ENCODE results near the gene ZNF382. TPM values are rescaled to one million over a fixed set of nuclear protein-coding genes. Genes with fewer than 3 reads are reported as not detected.
"Not testable (repeated sequence)": the region's sequence is repeated elsewhere in the genome, so short reads cannot be mapped to it uniquely, and the experiment has no call there.

The ZNF382 gene
- total RNA-seq: 6.5 and 9.1 TPM in 2 replicates

DNA sequence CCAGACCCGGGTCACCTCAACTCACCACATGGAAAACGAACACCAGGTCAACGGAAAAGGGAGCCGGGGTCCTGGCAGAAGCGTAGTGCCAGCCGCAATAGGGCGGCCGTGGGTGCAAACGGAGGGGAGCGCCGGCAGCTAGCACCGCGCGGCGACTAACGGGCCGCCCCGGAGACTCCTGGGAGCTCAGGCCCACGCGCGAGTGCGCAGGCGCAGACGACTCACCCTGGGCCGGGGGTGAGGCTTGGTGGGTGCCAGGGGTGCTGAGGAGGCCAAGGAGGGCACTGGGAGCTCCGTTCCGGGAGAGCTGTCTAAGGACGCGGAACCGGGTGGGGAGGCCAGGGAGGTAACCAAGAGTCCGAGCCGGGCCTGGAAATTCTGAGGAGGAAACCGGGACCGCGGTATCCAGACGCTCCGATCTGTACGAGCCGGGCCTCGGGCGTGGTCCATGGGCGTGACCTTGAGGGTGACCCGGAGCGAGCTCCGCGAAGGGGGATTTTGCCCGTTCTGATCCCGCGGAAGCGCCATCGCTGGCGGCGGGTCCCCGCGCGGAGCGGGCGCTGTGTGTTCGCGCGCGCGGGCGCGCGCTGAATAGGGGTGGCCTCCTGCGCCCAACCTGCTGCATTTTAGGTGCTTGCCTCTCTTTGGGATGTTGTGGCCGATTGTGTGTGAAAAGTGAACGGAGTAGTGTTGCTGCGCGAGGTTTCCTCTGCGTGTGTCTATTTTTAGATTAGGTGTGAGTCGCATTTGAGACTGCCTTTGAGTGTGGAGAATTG, at the start of gene ZNF382:
ZNF382 (plus strand) TSS at position 213 of the 776 bp plus-strand sequence. CDS start 4,602 bp downstream, outside the sequence.
- DNase-seq (ENCODE audit: low read depth, low spot score): peak; percentile 20

DNA sequence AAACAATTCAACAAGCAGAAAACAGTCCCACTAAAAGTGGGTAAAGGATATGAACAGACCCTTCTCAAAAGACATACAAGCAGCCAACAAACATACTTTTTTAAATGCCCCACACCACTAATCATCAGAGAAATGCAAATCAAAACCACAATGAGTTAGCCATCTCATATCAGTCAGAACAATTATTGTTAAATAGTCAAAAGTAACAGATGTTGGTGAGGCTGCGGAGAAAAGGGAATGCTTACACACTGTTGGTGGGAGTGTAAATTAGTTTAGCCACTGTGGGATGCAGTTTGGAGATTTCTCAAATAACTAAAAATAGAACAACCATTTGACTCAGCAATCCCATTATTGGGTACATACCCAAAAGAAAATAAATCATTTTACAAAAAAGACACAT, 40.7 kb upstream of the ZNF382 start:
- DNase-seq (ENCODE audit: low read depth, low spot score): no peak

DNA sequence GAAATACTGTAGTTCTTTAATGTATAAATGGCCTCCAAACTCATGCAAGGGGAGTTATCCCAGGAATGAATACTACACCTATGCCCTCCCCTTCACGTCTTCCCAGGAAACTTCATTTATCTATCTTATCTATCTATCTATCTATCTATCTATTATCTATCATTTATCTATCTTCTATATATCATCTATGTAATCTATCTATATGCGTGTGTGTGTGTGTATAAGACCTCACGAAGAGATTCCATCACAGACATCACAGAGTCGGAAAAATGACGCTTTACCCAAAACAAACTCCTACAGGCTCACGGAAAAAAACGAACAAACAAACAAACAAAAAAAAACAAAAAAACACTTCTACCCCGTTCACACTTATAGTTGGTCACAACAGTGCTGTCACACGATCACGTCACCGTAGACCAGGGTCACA, 32.5 kb upstream of the ZNF382 start:
- DNase-seq (ENCODE audit: low read depth, low spot score): no peak

DNA sequence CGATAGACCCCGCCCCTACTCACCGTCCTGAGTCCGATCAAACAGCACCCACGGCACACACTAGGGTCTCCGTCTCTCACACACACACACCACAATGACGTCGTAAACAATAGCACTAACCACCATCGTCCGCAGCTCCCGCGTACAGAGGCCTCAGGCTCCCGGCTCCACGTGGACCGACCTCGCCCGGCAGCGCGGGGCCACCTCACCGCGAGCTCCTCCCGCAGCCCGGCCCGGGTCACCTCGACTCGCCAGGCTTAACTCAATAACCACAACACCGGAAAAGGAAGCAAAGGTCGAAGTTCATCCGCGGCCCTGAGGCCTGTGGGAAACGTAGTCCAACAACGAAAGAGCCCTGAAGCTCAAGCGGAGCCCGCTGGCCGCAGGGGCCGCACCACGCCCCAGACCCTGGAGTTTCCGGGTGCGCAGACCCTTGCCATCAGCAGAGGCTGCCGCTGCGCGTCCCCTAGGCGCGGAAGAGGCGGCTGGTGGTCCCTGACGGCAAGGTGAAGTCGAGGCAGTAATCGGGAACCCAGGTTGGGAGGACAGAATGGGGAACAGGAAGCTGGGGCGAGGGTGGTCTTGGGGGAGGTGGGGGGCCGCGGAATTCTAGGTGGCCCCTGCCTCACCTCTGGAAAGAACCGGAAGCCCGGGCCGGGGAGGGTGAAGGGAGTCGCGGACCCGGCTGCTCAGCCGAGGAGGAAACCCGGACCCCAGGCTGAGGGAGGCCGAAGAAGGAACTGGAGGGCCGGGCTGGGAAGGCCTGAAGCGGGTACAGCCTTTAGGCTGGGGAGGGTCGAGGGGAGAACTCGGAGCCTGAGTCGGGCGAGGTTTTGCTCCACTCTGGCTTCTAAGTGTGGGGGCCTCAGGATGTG, 31.9 kb upstream of the ZNF382 start, which contains the start of gene ZNF529:
ZNF529 (minus strand) TSS at position 273 of the 875 bp plus-strand sequence. CDS start 946 bp downstream, outside the sequence.
- peak; percentile 64 for DNase-seq (ENCODE audit: low read depth, low spot score)

DNA sequence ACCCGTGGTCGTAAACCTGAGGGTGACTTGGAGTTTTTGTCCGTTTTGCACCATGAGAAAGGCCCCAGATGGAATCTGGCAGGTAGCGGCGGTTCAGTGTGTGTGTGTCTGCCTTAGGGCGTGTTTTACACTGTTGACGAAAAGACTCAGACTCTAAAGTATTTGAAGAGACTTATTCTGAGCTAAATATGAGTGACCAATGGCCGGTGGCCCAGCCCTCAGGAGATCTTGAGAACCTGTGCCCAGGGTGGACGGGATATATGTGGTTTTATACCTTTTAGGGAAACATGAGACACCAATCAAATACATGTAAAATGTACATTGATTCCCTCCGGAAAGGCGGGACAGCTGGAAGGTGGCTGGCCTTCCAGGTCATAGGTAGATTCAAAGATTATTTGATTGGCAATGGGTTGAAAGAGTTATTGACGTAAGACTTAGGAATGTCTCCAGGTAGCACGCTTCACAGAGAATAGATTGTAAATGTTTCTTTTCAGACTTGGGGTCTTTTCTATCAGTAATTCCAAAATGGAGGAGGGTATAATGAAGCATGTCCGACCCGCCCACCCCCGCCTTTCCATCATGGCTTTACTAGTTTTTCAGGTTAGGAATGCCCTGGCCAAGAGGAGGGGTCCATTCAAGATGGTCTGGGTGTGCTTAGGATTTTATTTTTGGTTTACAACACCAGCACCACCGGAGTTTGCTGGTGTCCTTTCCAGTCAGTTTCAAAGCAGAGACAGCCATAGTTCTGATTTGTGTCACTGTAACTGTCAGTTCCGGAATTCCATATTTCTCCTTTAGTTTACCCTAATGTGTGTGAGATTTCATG, 31.0 kb upstream of the ZNF382 start:
- no peak for DNase-seq (ENCODE audit: low read depth, low spot score)

DNA sequence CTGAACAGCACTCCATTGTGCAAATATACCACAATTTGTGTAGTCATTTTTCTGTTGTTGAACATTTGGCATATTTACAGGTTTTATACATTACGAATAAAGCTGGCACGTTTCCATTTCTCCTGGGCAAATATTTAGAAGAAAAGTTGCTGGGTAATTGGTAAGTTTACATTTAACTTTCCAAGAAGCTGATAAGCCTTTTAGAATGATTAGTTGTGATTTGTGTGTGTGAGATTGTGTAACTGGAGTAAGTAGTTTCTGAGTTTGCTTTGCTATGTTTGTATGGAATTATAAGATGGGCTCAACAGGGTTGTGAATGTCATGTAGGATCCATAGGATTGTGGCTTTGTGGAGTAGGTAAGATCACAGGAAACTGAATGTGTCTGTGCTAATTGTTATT, 30.4 kb upstream of the ZNF382 start:
- no peak for DNase-seq (ENCODE audit: low read depth, low spot score)

DNA sequence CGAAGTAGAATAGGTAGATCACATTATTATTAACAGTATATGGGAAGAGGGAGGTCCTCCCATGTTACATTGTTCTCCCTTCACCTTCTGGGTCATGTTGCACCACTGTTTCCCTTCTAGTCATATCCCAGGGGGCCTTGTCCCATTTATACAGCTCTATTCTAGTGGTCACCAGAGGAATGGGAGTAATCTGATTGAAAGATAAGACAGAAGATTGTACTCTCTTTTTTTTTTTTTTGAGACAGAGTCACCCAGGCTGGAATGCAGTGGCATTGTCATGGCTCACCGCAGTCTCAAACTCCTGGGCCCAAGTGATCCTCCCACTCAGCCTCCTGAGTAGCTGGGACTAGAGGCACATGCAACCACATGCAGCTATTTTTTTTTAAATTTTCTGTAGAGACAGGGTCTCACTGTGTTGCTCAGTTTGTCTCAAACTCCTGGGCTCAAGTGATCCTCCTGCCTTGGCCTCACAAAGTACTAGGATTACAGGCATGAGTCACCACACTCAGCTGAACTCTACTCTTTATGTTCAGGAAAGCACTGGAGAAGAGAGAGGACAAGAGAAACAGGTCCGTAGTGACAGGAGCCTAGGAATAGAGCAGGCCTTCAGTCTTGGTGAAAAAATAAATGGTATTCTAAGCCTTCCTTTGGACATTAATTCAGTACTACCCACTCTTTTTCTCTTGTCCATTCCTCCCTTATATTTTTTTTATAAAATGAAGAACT, 27.7 kb upstream of the ZNF382 start:
- no peak for DNase-seq (ENCODE audit: low read depth, low spot score)

DNA sequence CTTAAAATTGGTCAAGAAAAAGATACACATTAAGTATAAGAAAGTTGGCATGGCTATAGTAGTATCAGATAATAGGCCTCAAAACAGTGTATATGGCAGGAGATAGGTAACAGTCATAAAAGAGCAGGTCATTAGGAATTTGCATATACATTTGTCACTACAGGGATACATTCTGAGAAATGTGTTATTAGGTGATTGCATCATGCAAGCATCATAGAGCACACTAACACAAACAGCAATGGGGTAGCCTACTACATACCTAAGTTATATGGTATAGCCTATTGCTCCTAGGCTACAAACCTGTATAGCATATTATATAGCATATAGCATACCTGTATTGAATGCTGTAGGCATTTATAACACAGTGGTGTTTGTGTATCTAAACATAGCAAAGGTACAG, 25.9 kb upstream of the ZNF382 start:
- DNase-seq (ENCODE audit: low read depth, low spot score): no peak

DNA sequence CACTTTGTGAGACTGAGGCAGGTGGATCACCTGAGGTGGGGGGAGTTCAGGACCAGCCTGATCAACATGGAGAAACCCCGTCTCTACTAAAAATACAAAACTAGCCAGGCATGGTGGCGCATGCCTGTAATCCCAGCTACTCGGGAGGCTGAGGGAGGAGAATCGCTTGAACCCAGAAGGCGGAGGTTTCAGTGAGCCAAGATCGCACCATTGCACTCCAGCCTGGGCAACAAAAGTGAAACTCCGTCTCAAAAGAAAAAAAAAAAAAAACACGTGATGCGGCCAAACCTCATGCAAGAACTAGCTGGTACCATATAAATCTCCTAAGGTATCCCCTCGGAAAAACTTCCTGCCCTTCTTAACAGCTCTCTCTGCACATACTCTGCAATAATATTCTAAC, 2.4 kb upstream of the ZNF382 start:
- not testable (repeated sequence) for DNase-seq (ENCODE audit: low read depth, low spot score)

DNA sequence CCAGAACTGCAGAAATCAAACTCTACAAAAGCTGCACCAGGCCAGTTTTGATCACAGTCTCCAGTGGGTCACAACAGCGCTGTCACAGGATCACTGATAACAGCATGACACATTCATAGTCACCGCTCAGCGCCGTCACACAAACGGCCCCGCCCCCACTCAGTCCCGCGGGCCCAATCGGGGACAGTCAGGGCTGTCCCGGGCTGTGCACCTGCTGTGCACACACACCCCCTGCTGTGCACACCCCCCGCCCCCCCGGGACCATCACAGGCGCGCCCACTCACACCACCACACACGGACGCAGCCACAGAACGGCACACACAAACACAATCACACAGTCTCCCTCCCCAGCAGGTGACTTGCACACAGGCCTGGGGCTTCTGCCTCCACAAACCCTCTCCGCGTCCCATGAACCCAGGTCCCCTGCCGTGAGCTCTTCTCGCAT, 435 bp upstream of the ZNF382 start:
- no peak for DNase-seq (ENCODE audit: low read depth, low spot score)

DNA sequence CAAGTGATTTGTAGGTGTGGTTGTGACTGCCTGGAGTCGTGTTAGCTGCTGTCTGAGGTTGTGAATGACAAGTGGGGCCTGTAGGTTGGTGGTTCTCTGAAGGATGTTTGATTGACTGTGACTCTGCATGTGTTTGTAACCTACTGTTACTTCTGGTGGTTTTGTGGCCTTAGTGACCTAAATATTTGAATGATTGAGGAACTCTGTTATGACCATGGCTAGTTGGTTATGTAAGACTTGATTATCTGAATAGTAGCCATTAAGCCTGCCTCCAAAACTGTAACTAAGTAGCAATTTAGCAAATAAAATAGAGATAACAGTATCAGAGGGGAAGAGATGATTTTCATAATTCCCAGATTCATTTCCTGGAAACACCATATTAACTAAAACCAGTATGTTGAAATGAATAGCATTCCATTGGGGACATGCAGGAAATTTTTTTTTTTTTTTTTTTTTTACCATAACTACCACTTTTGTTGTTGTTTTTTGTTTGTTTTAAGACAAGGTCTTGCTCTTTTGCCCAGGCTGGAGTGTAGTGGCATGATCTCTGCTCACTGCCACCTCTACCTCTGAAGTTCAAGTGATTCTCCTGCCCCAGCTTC, 865 bp downstream of the ZNF382 start:
- no peak for DNase-seq (ENCODE audit: low read depth, low spot score)

DNA sequence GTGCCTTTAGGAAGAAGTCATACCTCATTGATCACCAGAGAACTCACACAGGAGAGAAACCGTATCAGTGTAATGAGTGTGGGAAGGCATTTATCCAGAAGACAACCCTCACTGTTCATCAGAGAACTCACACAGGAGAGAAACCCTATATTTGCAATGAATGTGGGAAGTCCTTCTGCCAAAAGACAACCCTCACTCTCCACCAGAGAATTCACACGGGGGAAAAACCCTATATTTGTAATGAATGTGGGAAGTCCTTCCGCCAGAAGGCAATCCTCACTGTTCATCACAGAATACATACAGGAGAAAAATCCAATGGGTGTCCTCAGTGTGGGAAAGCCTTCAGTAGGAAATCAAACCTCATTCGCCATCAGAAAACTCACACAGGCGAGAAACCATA, 21.9 kb downstream of the ZNF382 start:
- no peak for DNase-seq (ENCODE audit: low read depth, low spot score)

DNA sequence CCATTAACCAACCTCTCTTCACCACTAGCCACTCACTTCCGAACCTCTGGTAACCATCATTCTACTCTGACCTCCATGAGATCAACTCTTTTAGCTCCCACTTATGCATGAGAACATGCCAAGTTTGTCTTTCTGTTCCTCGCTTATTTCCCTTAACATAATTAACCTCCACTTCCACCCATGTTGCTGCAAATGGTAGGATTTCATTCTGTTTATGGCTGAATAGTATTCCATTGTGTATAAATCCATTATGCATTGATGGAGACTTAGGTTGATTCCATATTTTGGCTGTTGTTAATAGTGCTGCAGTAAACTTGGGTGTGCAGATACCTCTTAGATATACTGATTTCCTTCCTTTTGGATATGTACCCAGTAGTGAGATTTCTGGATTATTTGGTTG, 30.2 kb downstream of the ZNF382 start:
- no peak for DNase-seq (ENCODE audit: low read depth, low spot score)

DNA sequence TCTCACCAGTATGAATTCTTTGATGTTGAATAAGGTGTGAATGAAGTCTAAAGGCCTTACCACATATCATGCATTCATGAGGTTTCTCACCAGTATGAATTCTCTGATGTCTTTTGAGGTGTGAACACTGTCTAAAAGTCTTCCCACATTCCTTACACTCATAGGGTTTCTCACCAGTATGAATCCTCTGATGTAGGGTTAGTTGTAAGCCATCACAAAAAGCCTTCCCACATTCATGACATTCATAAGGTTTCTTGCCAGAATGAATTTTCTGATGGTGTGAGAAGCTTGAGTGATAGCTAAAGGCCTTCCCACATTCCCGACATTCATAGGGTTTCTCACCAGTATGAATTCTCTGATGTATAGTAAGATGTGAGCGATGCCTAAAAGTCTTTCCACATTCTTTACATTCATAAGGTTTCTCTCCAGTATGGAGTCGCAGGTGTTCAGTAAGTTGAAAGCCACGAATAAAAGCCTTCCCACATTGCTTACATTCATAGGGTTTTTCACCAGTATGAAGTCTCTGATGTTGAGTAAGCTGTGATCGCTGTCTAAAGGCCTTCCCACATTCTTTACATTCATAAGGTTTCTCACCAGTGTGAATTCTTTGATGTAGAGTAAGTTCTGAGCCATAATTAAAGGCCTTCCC, 33.9 kb downstream of the ZNF382 start:
- DNase-seq (ENCODE audit: low read depth, low spot score): no peak

DNA sequence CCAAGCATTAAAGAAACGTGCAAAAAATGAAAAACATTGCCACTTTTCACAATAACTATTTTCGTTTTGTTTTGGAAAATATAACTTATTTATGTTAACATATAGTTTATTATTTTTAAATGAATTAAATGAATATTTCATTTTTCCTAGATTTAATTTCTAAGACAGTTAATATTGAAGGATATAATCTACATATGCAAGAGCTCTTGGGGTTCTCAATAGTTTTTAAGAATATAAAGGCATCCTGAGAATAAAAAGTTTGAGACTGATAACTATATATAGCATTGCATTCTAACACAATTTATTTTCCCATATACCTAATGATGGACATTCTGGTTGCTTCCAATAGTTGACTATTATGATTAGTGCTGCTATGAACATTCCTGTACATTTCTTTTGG, 41.6 kb downstream of the ZNF382 start:
- DNase-seq (ENCODE audit: low read depth, low spot score): no peak

DNA sequence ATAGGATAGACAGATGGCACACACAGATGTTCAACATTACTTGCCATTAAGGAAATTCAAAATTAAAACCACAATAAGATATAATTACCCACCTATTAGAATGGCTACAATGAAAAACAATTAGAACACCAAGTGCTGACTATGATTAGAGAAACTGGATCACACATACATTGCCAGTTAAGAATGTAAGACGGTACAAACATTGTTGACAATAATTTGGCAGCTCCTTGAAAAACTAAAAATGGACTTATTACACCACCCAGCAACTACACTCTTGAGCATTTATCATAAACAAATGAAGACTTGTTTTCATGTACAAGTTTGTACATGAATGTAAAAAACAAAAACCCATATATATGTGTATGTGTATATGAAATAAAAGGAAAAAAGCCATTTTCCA, 47.8 kb downstream of the ZNF382 start:
- no peak for DNase-seq (ENCODE audit: low read depth, low spot score)

DNA sequence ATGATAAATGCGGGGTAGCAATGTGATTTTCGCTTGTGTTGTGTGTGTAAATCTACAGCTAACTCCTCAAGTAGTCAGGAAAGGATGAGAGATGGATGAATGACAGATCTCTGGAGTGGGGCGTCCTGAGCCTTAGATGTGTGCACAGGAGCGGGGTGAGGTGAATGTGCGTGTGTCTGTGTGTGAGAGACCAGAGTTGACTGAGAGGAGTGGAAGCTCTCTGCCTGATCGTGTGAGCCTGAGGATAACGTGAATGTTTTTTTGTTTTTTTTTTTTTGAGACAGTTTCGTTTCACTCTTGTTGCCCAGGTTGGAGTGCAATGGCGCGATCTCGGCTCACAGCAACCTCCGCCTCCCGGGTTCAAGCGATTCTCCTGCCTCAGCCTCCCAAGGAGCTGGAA, 60.7 kb downstream of the ZNF382 start:
- no peak for DNase-seq (ENCODE audit: low read depth, low spot score)

DNA sequence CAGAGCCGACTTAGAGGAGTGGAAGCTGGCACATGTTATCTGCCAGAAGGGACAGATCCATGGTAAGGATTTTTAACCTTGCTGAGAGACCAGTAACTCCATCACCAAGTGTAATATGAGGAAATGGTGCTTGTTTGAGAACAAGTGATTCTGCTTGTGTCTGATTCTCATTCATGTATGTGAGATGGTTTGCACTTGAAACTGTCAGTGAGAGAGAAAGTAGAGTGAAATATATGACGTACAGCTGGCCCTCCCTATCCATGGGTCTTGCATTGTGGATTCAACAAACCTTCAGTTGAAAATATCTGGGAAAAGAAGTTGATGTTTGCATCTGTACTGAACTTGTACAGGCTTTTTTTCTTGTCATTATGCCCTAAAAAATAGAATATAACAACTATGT, 63.5 kb downstream of the ZNF382 start:
- DNase-seq (ENCODE audit: low read depth, low spot score): no peak

DNA sequence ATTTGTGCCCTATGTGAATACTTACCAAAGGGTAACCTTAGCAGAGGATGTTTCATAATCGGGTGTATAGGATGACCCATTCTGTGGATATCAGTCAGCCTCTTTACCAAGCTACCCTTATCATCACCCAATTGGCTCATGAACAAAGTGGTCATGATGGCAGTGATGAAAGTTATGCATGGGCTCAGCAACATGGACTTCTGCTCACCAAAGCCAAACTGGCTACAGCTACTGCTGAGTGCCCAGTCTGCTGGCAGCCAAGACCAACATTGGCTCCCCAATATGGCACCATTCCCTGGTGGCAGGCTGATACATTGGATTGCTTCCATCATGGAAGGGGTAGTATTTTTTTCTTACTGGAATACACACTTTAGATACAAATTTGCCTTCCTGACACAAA, 67.3 kb downstream of the ZNF382 start:
- no peak for DNase-seq (ENCODE audit: low read depth, low spot score)

DNA sequence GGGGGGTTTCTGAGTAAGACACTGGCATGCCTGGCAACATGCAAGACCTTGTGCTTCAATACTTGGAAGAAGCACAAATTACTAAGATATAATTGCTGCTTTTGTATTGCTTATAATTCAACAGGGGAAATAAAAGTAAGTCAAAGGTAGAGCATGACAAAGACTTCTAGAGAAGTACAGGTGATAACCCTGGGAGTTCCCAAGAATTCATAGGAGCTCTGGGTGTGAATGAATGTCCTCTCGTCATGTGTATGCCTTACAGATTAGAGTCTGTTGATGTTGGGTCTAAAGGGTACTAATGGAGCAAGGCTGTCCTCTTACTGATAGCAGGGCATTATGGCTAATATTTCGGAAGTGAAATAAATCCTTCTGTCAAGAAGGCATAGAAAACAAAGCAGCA, 69.1 kb downstream of the ZNF382 start:
- DNase-seq (ENCODE audit: low read depth, low spot score): no peak
